ENCODE data around the gene CMIP. TPM values are rescaled to one million over a fixed set of nuclear protein-coding genes. Genes with fewer than 3 reads are reported as not detected.

The CMIP gene
- total RNA-seq, 1 experiment from 2014 or later: 63.7 TPM

DNA sequence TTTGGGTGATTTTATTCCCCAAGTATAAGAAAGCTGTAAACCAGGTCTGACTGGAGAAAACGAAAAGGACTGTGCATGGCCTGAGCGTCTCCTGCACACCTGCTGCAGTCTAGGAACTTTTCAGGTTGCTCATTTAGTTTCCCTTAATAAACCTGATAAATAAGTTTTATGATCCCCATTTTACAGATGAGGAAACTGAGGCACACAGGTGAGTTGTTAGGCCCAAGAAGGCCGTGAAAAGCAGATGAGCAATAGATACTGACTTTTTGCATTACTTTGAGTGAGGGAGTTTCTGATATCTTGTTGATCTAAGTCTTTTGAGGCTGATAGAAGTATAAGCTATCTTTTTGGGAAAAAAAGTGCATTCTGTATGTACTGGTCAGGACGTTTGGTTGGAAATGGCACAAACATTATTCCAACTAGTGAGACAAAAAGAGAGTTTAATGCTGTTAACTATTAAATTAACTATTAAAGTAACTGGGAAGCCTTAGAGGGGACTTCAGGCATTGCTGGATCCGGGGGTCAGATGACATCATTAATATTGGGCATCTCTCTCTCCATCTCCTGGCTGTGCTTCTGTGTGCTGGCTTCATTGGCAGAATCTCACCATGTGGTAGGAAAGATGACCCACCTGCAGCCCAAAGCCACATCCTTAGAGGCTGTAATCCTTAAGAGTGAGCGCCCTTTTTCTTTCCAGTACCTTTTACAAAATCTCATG, 163.4 kb downstream of the CMIP start (continued):
- TF ChIP-seq NR1H2 (CRISPR knock-in tag; IDR thresholded peaks at IDR 0.05) (no peak), EMX1 (CRISPR knock-in tag; IDR thresholded peaks at IDR 0.05) (no peak), TEAD1 (CRISPR knock-in tag; IDR thresholded peaks at IDR 0.05) (no peak), ZNF425 (CRISPR knock-in tag; conservative IDR thresholded peaks at IDR 0.05) (no peak), MYBL2 (CRISPR knock-in tag; IDR thresholded peaks at IDR 0.05) (no peak), ZNF317 (CRISPR knock-in tag; IDR thresholded peaks at IDR 0.05; ENCODE audit: borderline replicate concordance, low read depth) (no peak)

DNA sequence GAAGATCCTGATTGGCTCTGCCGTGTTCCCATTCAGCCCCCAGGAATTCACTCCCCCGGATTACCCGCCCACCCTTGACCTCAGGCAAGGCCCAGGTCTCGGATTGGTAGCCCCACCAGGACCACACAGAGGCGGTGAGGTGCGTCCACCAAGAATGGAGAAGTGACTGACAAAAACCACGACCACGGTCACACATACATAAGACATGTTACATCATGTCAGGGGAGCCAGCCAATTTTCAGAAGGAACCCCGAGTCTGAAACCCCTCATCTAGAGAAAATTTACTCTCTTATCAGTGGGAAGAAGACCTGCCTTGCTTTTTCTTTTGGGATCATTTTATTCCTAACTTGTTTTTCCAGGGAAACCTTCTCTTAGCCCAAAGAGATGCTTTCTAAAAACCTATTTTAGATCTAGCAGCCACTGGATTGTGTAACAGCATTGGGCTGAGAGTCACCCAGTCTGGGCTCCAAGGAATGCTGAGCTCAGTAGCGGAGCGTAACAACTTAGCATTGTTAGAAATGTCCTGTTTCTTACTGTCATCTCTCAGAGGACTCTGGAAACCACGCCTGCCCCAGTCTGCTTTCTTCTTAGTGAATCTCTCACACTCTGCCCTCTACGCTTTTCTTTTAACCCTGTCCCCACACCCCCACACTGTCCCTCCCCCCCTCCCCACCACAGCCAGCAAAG, 164.1 kb downstream of the CMIP start:
- no peak overlapping the region for H3K4me3 Mint-ChIP-seq
- H3K4me1 Mint-ChIP-seq: 0 out of 2 replicates have a peak, but pooled peaks cover 4% of the 10 kb centered on the region
- H3K27me3 Mint-ChIP-seq (ENCODE audit: low read depth): no peaks in the 10 kb centered on the region
- no peaks in the 10 kb centered on the region for H3K9me3 Mint-ChIP-seq
- H3K36me3 Mint-ChIP-seq: peaks cover 16% of the 10 kb centered on the region
- H3K27ac Mint-ChIP-seq: no peak overlapping the region
- ChIA-PET POLR2A (no interaction called here), CTCF (interaction anchor here (0.6 to 1.1 kb wide), 2 partner anchors 10 to 427 kb away, joined by 3 to 6 read pairs; no protein-coding TSS in a partner anchor)
- DNase-seq (ENCODE audit: low spot score): no peak
- no peak for ATAC-seq
- no peak for TF ChIP-seq ELF4 (CRISPR knock-in tag; IDR thresholded peaks at IDR 0.05; ENCODE audit: low read depth)
- TF ChIP-seq PREB (CRISPR knock-in tag; IDR thresholded peaks at IDR 0.05; ENCODE audit: borderline replicate concordance): no peak
- no peak for TF ChIP-seq ZNF396 (CRISPR knock-in tag; IDR thresholded peaks at IDR 0.05; ENCODE audit: borderline replicate concordance)
- TF ChIP-seq, protein P1, sequence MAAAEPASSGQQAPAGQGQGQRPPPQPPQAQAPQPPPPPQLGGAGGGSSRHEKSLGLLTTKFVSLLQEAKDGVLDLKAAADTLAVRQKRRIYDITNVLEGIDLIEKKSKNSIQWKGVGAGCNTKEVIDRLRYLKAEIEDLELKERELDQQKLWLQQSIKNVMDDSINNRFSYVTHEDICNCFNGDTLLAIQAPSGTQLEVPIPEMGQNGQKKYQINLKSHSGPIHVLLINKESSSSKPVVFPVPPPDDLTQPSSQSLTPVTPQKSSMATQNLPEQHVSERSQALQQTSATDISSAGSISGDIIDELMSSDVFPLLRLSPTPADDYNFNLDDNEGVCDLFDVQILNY (CRISPR knock-in tag; IDR thresholded peaks at IDR 0.05): no peak
- TF ChIP-seq HMGXB4 (CRISPR knock-in tag; IDR thresholded peaks at IDR 0.05): no peak
- no peak for TF ChIP-seq HMGA2 (CRISPR knock-in tag; IDR thresholded peaks at IDR 0.05)
- no peak for TF ChIP-seq ETV6 (CRISPR knock-in tag; IDR thresholded peaks at IDR 0.05)
- no peak for TF ChIP-seq ZNF425 (CRISPR knock-in tag; conservative IDR thresholded peaks at IDR 0.05)
- TF ChIP-seq ARID4B (CRISPR knock-in tag; IDR thresholded peaks at IDR 0.05; ENCODE audit: borderline replicate concordance): no peak
- no peak for TF ChIP-seq ZNF416 (CRISPR knock-in tag; IDR thresholded peaks at IDR 0.05)
- no peak for TF ChIP-seq CREM (CRISPR knock-in tag; IDR thresholded peaks at IDR 0.05)
- TF ChIP-seq ZNF219 (CRISPR knock-in tag; IDR thresholded peaks at IDR 0.05; ENCODE audit: borderline replicate concordance): no peak
- TF ChIP-seq, protein P2, sequence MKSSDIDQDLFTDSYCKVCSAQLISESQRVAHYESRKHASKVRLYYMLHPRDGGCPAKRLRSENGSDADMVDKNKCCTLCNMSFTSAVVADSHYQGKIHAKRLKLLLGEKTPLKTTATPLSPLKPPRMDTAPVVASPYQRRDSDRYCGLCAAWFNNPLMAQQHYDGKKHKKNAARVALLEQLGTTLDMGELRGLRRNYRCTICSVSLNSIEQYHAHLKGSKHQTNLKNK (CRISPR knock-in tag; IDR thresholded peaks at IDR 0.05): no peak
- no peak for TF ChIP-seq NR3C1 (CRISPR knock-in tag; conservative IDR thresholded peaks at IDR 0.05; ENCODE audit: low read depth)

Data from WTC11 (cell line).